ENCODE results near the gene NRDC.

DNA sequence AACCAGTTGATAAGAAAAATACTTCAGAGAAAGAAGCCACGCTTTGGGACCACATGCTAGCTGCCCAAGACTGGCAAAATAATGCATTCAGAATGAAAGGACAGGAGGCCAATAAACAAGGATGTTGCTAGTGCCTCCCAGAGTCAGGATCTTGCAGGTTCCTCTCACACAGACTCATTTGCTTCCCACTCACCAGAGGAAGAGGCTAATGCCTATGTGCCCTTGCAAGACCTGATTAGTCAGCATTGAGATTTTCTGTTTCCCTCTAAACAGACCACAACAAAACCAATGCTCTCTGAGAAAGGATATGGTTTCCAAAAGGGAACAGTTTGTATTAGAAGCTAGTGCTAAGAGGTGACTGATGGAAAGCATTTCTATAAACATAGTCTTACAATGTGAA is 85.7 kb downstream of the NRDC start:
- no peak for TF ChIP-seq GATA2 (IDR thresholded peaks at IDR 0.05; ENCODE audit: low read depth, low read length)
- TF ChIP-seq GATA3 (IDR thresholded peaks at IDR 0.05; ENCODE audit: low read depth, low read length) = no peak
